ENCODE results near the gene MKX. TPM values are rescaled to one million over a fixed set of nuclear protein-coding genes. Genes with fewer than 3 reads are reported as not detected.

Gene MKX
- total RNA-seq, 1 experiment from 2014 or later = 1.5 TPM

- H3K27ac Mint-ChIP-seq (ENCODE audit: unreplicated experiment) = no peak overlapping the region
- CTCF ChIA-PET = no interaction called here
- no peak overlapping the region for H3K4me3 Mint-ChIP-seq (ENCODE audit: low read depth, unreplicated experiment)
- no TSS peak for BruUV-seq (replicated peaks)
- no peak for DNase-seq
- H3K4me1 Mint-ChIP-seq (ENCODE audit: low read depth, unreplicated experiment) = no peaks in the 10 kb centered on the region
- H3K9me3 Mint-ChIP-seq (ENCODE audit: low read depth, unreplicated experiment) = no peaks in the 10 kb centered on the region
- no peaks in the 10 kb centered on the region for H3K36me3 Mint-ChIP-seq (ENCODE audit: insufficient read depth, unreplicated experiment)
- intact Hi-C loops (cut with micrococcal nuclease; ENCODE audit: unreplicated experiment) = no loop called here
- H3K27me3 Mint-ChIP-seq (ENCODE audit: unreplicated experiment) = peaks cover 11% of the 10 kb centered on the region
- TF ChIP-seq, protein P1, sequence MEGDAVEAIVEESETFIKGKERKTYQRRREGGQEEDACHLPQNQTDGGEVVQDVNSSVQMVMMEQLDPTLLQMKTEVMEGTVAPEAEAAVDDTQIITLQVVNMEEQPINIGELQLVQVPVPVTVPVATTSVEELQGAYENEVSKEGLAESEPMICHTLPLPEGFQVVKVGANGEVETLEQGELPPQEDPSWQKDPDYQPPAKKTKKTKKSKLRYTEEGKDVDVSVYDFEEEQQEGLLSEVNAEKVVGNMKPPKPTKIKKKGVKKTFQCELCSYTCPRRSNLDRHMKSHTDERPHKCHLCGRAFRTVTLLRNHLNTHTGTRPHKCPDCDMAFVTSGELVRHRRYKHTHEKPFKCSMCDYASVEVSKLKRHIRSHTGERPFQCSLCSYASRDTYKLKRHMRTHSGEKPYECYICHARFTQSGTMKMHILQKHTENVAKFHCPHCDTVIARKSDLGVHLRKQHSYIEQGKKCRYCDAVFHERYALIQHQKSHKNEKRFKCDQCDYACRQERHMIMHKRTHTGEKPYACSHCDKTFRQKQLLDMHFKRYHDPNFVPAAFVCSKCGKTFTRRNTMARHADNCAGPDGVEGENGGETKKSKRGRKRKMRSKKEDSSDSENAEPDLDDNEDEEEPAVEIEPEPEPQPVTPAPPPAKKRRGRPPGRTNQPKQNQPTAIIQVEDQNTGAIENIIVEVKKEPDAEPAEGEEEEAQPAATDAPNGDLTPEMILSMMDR (IDR thresholded peaks at IDR 0.05; ENCODE audit: unreplicated experiment) = no peak
Measured at GRCh38 chr10:27688276-27688675, 57.3 kb downstream of the MKX start.

- Mint-ChIP-seq H3K9me3 (ENCODE audit: low read depth, unreplicated experiment) (no peaks in the 10 kb centered on the region), H3K4me3 (ENCODE audit: low read depth, unreplicated experiment) (no peak overlapping the region), H3K4me1 (ENCODE audit: low read depth, unreplicated experiment) (no peaks in the 10 kb centered on the region), H3K36me3 (ENCODE audit: insufficient read depth, unreplicated experiment) (no peaks in the 10 kb centered on the region), H3K27ac (ENCODE audit: unreplicated experiment) (no peak overlapping the region), H3K27me3 (ENCODE audit: unreplicated experiment) (peaks cover 11% of the 10 kb centered on the region)
- BruUV-seq (replicated peaks) = no TSS peak
- DNase-seq = no peak
- TF ChIP-seq, protein P1 (IDR thresholded peaks at IDR 0.05; ENCODE audit: unreplicated experiment) = no peak
- CTCF ChIA-PET = no interaction called here
- intact Hi-C loops (cut with micrococcal nuclease; ENCODE audit: unreplicated experiment) = no loop called here
Measured at GRCh38 chr10:27687743-27688142, 57.9 kb downstream of the MKX start.

GRCh38 chr10:27687326-27687725 is 58.3 kb downstream of the MKX start:
- peaks cover 11% of the 10 kb centered on the region for H3K27me3 Mint-ChIP-seq (ENCODE audit: unreplicated experiment)
- CTCF ChIA-PET = no interaction called here
- BruUV-seq (replicated peaks) = no TSS peak
- intact Hi-C loops (cut with micrococcal nuclease; ENCODE audit: unreplicated experiment) = no loop called here
- no peaks in the 10 kb centered on the region for H3K36me3 Mint-ChIP-seq (ENCODE audit: insufficient read depth, unreplicated experiment)
- no peak for DNase-seq
- H3K9me3 Mint-ChIP-seq (ENCODE audit: low read depth, unreplicated experiment) = no peaks in the 10 kb centered on the region
- TF ChIP-seq, protein P1 (IDR thresholded peaks at IDR 0.05; ENCODE audit: unreplicated experiment) = no peak
- no peaks in the 10 kb centered on the region for H3K4me1 Mint-ChIP-seq (ENCODE audit: low read depth, unreplicated experiment)
- no peak overlapping the region for H3K4me3 Mint-ChIP-seq (ENCODE audit: low read depth, unreplicated experiment)
- H3K27ac Mint-ChIP-seq (ENCODE audit: unreplicated experiment) = no peak overlapping the region

GRCh38 chr10:27685681-27686080 is 59.9 kb downstream of the MKX start:
- Mint-ChIP-seq H3K27me3 (ENCODE audit: unreplicated experiment) (peaks cover 11% of the 10 kb centered on the region), H3K36me3 (ENCODE audit: insufficient read depth, unreplicated experiment) (no peaks in the 10 kb centered on the region), H3K9me3 (ENCODE audit: low read depth, unreplicated experiment) (no peaks in the 10 kb centered on the region), H3K27ac (ENCODE audit: unreplicated experiment) (no peak overlapping the region), H3K4me3 (ENCODE audit: low read depth, unreplicated experiment) (no peak overlapping the region), H3K4me1 (ENCODE audit: low read depth, unreplicated experiment) (no peaks in the 10 kb centered on the region)
- DNase-seq = no peak
- intact Hi-C loops (cut with micrococcal nuclease; ENCODE audit: unreplicated experiment) = no loop called here
- CTCF ChIA-PET = interaction anchor here (0.7 kb wide), 2 partner anchors 9 to 589 kb away, joined by 4 to 5 read pairs; no protein-coding TSS in a partner anchor
- TF ChIP-seq, protein P1 (IDR thresholded peaks at IDR 0.05; ENCODE audit: unreplicated experiment) = no peak
- no TSS peak for BruUV-seq (replicated peaks)

All from Calu3 (cell line).